ENCODE data around the gene METAP1D.
"Not testable (repeated sequence)": the region's sequence is repeated elsewhere in the genome, so short reads cannot be mapped to it uniquely, and the experiment has no call there.

METAP1D gene

GRCh38 chr2:172062402-172063004 lies 62.8 kb downstream of the METAP1D start:
- Histone ChIP-seq H3K9me3 (ENCODE audit: severe bottlenecking) (no peaks in the 10 kb centered on the region), H3K4me3 (ENCODE audit: low read depth, low read length) (no peak overlapping the region), H3K27ac (no peak overlapping the region), H3K27me3 (ENCODE audit: insufficient read depth, low read depth, severe bottlenecking) (no peaks in the 10 kb centered on the region), H3K36me3 (no peaks in the 10 kb centered on the region)
- DNase-seq = no peak
- TF ChIP-seq, protein P1, sequence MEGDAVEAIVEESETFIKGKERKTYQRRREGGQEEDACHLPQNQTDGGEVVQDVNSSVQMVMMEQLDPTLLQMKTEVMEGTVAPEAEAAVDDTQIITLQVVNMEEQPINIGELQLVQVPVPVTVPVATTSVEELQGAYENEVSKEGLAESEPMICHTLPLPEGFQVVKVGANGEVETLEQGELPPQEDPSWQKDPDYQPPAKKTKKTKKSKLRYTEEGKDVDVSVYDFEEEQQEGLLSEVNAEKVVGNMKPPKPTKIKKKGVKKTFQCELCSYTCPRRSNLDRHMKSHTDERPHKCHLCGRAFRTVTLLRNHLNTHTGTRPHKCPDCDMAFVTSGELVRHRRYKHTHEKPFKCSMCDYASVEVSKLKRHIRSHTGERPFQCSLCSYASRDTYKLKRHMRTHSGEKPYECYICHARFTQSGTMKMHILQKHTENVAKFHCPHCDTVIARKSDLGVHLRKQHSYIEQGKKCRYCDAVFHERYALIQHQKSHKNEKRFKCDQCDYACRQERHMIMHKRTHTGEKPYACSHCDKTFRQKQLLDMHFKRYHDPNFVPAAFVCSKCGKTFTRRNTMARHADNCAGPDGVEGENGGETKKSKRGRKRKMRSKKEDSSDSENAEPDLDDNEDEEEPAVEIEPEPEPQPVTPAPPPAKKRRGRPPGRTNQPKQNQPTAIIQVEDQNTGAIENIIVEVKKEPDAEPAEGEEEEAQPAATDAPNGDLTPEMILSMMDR (IDR thresholded peaks at IDR 0.05; ENCODE audit: low read depth, low read length) = no peak

- Histone ChIP-seq H3K4me3 (ENCODE audit: low read depth, low read length) (no peak overlapping the region), H3K9me3 (ENCODE audit: severe bottlenecking) (no peaks in the 10 kb centered on the region), H3K36me3 (no peaks in the 10 kb centered on the region), H3K27ac (no peak overlapping the region), H3K27me3 (ENCODE audit: insufficient read depth, low read depth, severe bottlenecking) (no peaks in the 10 kb centered on the region)
- TF ChIP-seq, protein P1 (IDR thresholded peaks at IDR 0.05; ENCODE audit: low read depth, low read length) = no peak
- no peak for DNase-seq
Observed at GRCh38 chr2:172063446-172063845, 63.7 kb downstream of the METAP1D start.

DNA sequence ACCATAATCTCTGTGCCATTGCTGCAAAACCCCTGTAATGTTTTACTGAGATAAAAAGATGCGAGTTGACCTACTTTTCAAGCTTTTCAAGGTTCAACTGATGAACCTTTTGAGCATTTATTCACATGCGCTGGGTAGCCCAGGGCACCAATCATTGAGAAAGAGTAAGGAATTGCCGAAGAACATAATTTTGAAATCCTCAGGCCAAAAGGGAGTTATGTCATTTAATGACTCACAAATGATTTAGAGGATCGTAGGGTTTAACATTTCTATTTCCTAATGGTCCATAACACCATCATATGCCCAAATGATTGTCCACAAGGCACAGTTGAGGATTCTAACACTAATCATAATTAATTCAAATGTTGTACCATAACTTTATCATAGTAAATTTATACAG lies 65.4 kb downstream of the METAP1D start:
- TF ChIP-seq, protein P1 (IDR thresholded peaks at IDR 0.05; ENCODE audit: low read depth, low read length) = no peak
- DNase-seq = no peak

GRCh38 chr2:172066394-172066886 lies 66.7 kb downstream of the METAP1D start:
- TF ChIP-seq, protein P1 (IDR thresholded peaks at IDR 0.05; ENCODE audit: low read depth, low read length) = no peak
- Histone ChIP-seq H3K27me3 (ENCODE audit: insufficient read depth, low read depth, severe bottlenecking) (no peaks in the 10 kb centered on the region), H3K36me3 (no peaks in the 10 kb centered on the region), H3K27ac (no peak overlapping the region), H3K4me3 (ENCODE audit: low read depth, low read length) (no peak overlapping the region), H3K9me3 (ENCODE audit: severe bottlenecking) (no peaks in the 10 kb centered on the region)
- DNase-seq = no peak

More for the DNA sequence above, 65.4 kb downstream of the METAP1D start:
- no peak overlapping the region for H3K4me3 ChIP-seq (ENCODE audit: low read depth, low read length)
- H3K9me3 ChIP-seq (ENCODE audit: severe bottlenecking) = no peaks in the 10 kb centered on the region
- H3K27ac ChIP-seq = no peak overlapping the region
- no peaks in the 10 kb centered on the region for H3K36me3 ChIP-seq
- H3K27me3 ChIP-seq (ENCODE audit: insufficient read depth, low read depth, severe bottlenecking) = no peaks in the 10 kb centered on the region

- H3K9me3 ChIP-seq (ENCODE audit: severe bottlenecking); H3K36me3 ChIP-seq; H3K27ac ChIP-seq; DNase-seq; H3K27me3 ChIP-seq (ENCODE audit: insufficient read depth, low read depth, severe bottlenecking); H3K4me3 ChIP-seq (ENCODE audit: low read depth, low read length): not testable (repeated sequence)
Observed at GRCh38 chr2:172067905-172068304, 68.2 kb downstream of the METAP1D start.

- Histone ChIP-seq H3K9me3 (ENCODE audit: severe bottlenecking) (no peaks in the 10 kb centered on the region), H3K27me3 (ENCODE audit: insufficient read depth, low read depth, severe bottlenecking) (no peaks in the 10 kb centered on the region), H3K27ac (no peak overlapping the region), H3K4me3 (ENCODE audit: low read depth, low read length) (no peak overlapping the region), H3K36me3 (no peaks in the 10 kb centered on the region)
- DNase-seq = no peak
- TF ChIP-seq, protein P1 (IDR thresholded peaks at IDR 0.05; ENCODE audit: low read depth, low read length) = no peak
Observed at GRCh38 chr2:172070936-172071335, 71.2 kb downstream of the METAP1D start.

Data from WERI-Rb-1 (cell line).